HepG2 (cell line): ENCODE results near the gene UBE2S. TPM values are rescaled to one million over a fixed set of nuclear protein-coding genes. Genes with fewer than 3 reads are reported as not detected.

Experiments
- ADNP ChIP-seq: sonication (generic); formaldehyde crosslinking; IDR thresholded peaks from 2 replicates; pipeline ENCODE4 v1.4.0; 2020; ENCODE audit warnings: missing genetic modification reagents
- HOXD1 ChIP-seq: sonication (generic); formaldehyde crosslinking; IDR thresholded peaks from 2 replicates; pipeline ENCODE4 v1.5.0; 2020; ENCODE audit warnings: missing genetic modification reagents
- KLF9 ChIP-seq: IDR thresholded peaks from 2 replicates; pipeline ENCODE4 v1.6.1; 2016; ENCODE audit warnings: low read depth
- NCOA5 ChIP-seq: sonication (generic); formaldehyde crosslinking; IDR thresholded peaks from 2 replicates; pipeline ENCODE4 v1.4.0; 2020; ENCODE audit warnings: missing genetic modification reagents
- SP4 ChIP-seq: sonication (generic); formaldehyde crosslinking; IDR thresholded peaks from 2 replicates; pipeline ENCODE4 v1.8.1; 2023; ENCODE audit warnings: mild to moderate bottlenecking, missing genetic modification reagents
- TAF1 ChIP-seq: sonication (generic); formaldehyde crosslinking; IDR thresholded peaks from 2 replicates; pipeline ENCODE4 v1.4.0; 2020; ENCODE audit warnings: missing genetic modification reagents
- XRCC5 ChIP-seq: fragments of 200-400 bp; formaldehyde crosslinking; optimal IDR thresholded peaks from 2 replicates; pipeline ENCODE3; 2017; ENCODE audit warnings: mild to moderate bottlenecking, low read length
- ZNF207 ChIP-seq: fragments of 450-650 bp; IDR thresholded peaks from 2 replicates; pipeline ENCODE4 v1.6.1; 2016; ENCODE audit warnings: antibody characterized with exemption, borderline replicate concordance
- ZNF670 ChIP-seq: sonication (generic); formaldehyde crosslinking; IDR thresholded peaks from 2 replicates; pipeline ENCODE4 v1.8.0; 2022; ENCODE audit warnings: mild to moderate bottlenecking, missing genetic modification reagents, borderline replicate concordance
- ZNF749 ChIP-seq: sonication (generic); formaldehyde crosslinking; IDR thresholded peaks from 2 replicates; pipeline ENCODE4 v1.8.0; 2022; ENCODE audit warnings: mild to moderate bottlenecking, missing genetic modification reagents, moderate library complexity, borderline replicate concordance
- polyA plus RNA-seq, 8 experiments: library from polyadenylated mRNA; depleted of rRNA in 3 of 8; stranded (reverse) in 7 of 8; unstranded in 1 of 8; fragments of >200 nt; fragmentation: Illumina TruSeq in 4 of 8; extraction: Trizol in 4 of 8; gene quantifications; 2 replicates each; pipeline versions ENCODE4 v1.2.1 to v1.2.3, GENCODE V29; 2011 to 2016; ENCODE audit warnings: low read depth in 4 of 8, missing spikeins in 1 of 8, mixed read lengths in 1 of 8; ENCODE audit not compliant: insufficient read depth in 1 of 8
- total RNA-seq, 5 experiments: library from RNA; depleted of rRNA; stranded (reverse); fragments of >200 nt; fragmentation: Illumina TruSeq; extraction: Trizol; gene quantifications; 2 replicates each; pipeline ENCODE4 v1.2.3, GENCODE V29; 2016; ENCODE audit warnings: low read depth in 1 of 5
- TF ChIP-seq, protein P1 (sequence below): sonication (generic); formaldehyde crosslinking; IDR thresholded peaks from 2 replicates; pipeline ENCODE4 v1.4.0; 2020; ENCODE audit warnings: missing genetic modification reagents, borderline replicate concordance
- TF ChIP-seq, protein P2 (sequence below): sonication (generic); formaldehyde crosslinking; IDR thresholded peaks from 2 replicates; pipeline ENCODE4 v1.5.1; 2020; ENCODE audit warnings: mild to moderate bottlenecking, missing genetic modification reagents, moderate library complexity
- TF ChIP-seq, protein P3 (sequence below): sonication (generic); formaldehyde crosslinking; IDR thresholded peaks from 2 replicates; pipeline ENCODE4; 2020; ENCODE audit warnings: missing genetic modification reagents, mild to moderate bottlenecking, borderline replicate concordance
- TF ChIP-seq, protein P4 (sequence below): sonication (generic); formaldehyde crosslinking; IDR thresholded peaks from 2 replicates; pipeline ENCODE4 v1.9.0; 2021; ENCODE audit warnings: missing genetic modification reagents, borderline replicate concordance

UBE2S gene
- total and polyA plus RNA-seq, 2 of the 13 experiments (the other 11 are each of a cell fraction or from before 2014, with no cell fraction given) = 32.2 to 39.3 TPM

DNA sequence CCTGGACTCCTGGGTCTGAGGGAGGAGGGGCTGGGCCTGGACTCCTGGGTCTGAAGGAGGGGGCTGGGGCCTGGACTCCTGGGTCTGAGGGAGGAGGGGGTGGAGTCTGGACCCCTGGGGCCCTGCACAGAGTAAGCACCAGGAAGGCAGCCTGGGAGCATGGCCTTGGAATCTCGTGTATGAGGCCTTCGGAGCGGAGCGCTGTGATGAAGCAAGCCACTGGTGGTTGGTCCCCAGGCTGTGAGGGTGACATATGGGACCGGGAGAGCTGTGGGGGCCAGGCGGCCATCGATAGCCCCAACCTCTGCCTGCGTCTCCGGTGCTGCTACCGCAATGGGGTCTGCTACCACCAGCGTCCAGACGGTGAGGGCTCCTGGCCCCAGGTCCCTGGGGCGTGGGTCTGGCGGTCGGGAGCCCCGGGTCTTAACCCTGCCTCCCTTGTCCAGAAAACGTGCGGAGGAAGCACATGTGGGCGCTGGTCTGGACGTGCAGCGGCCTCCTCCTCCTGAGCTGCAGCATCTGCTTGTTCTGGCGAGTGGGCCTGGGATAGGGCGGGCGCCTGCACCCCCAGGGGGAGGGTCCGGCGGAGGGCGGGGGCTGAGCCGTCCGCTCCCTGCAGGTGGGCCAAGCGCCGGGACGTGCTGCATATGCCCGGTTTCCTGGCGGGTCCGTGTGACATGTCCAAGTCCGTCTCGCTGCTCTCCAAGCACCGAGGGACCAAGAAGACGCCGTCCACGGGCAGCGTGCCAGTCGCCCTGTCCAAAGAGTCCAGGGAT is 30.0 kb downstream of the UBE2S start (continued):
- TF ChIP-seq, protein P1, sequence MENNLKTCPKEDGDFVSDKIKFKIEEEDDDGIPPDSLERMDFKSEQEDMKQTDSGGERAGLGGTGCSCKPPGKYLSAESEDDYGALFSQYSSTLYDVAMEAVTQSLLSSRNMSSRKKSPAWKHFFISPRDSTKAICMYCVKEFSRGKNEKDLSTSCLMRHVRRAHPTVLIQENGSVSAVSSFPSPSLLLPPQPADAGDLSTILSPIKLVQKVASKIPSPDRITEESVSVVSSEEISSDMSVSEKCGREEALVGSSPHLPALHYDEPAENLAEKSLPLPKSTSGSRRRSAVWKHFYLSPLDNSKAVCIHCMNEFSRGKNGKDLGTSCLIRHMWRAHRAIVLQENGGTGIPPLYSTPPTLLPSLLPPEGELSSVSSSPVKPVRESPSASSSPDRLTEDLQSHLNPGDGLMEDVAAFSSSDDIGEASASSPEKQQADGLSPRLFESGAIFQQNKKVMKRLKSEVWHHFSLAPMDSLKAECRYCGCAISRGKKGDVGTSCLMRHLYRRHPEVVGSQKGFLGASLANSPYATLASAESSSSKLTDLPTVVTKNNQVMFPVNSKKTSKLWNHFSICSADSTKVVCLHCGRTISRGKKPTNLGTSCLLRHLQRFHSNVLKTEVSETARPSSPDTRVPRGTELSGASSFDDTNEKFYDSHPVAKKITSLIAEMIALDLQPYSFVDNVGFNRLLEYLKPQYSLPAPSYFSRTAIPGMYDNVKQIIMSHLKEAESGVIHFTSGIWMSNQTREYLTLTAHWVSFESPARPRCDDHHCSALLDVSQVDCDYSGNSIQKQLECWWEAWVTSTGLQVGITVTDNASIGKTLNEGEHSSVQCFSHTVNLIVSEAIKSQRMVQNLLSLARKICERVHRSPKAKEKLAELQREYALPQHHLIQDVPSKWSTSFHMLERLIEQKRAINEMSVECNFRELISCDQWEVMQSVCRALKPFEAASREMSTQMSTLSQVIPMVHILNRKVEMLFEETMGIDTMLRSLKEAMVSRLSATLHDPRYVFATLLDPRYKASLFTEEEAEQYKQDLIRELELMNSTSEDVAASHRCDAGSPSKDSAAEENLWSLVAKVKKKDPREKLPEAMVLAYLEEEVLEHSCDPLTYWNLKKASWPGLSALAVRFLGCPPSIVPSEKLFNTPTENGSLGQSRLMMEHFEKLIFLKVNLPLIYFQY (CRISPR knock-in tag) = no peak
- no peak for TF ChIP-seq XRCC5
- no peak for TF ChIP-seq ZNF207
- TF ChIP-seq, protein P2, sequence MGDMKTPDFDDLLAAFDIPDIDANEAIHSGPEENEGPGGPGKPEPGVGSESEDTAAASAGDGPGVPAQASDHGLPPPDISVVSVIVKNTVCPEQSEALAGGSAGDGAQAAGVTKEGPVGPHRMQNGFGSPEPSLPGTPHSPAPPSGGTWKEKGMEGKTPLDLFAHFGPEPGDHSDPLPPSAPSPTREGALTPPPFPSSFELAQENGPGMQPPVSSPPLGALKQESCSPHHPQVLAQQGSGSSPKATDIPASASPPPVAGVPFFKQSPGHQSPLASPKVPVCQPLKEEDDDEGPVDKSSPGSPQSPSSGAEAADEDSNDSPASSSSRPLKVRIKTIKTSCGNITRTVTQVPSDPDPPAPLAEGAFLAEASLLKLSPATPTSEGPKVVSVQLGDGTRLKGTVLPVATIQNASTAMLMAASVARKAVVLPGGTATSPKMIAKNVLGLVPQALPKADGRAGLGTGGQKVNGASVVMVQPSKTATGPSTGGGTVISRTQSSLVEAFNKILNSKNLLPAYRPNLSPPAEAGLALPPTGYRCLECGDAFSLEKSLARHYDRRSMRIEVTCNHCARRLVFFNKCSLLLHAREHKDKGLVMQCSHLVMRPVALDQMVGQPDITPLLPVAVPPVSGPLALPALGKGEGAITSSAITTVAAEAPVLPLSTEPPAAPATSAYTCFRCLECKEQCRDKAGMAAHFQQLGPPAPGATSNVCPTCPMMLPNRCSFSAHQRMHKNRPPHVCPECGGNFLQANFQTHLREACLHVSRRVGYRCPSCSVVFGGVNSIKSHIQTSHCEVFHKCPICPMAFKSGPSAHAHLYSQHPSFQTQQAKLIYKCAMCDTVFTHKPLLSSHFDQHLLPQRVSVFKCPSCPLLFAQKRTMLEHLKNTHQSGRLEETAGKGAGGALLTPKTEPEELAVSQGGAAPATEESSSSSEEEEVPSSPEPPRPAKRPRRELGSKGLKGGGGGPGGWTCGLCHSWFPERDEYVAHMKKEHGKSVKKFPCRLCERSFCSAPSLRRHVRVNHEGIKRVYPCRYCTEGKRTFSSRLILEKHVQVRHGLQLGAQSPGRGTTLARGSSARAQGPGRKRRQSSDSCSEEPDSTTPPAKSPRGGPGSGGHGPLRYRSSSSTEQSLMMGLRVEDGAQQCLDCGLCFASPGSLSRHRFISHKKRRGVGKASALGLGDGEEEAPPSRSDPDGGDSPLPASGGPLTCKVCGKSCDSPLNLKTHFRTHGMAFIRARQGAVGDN (CRISPR knock-in tag) = peak; percentile 80
- no peak for TF ChIP-seq KLF9 (CRISPR knock-in tag)
- no peak for TF ChIP-seq ZNF670
- no peak for TF ChIP-seq NCOA5
- TF ChIP-seq SP4 (CRISPR knock-in tag) = peak; percentile 43; the same call in 1 of the 2 replicates
- TF ChIP-seq, protein P3, sequence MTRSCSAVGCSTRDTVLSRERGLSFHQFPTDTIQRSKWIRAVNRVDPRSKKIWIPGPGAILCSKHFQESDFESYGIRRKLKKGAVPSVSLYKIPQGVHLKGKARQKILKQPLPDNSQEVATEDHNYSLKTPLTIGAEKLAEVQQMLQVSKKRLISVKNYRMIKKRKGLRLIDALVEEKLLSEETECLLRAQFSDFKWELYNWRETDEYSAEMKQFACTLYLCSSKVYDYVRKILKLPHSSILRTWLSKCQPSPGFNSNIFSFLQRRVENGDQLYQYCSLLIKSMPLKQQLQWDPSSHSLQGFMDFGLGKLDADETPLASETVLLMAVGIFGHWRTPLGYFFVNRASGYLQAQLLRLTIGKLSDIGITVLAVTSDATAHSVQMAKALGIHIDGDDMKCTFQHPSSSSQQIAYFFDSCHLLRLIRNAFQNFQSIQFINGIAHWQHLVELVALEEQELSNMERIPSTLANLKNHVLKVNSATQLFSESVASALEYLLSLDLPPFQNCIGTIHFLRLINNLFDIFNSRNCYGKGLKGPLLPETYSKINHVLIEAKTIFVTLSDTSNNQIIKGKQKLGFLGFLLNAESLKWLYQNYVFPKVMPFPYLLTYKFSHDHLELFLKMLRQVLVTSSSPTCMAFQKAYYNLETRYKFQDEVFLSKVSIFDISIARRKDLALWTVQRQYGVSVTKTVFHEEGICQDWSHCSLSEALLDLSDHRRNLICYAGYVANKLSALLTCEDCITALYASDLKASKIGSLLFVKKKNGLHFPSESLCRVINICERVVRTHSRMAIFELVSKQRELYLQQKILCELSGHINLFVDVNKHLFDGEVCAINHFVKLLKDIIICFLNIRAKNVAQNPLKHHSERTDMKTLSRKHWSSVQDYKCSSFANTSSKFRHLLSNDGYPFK (CRISPR knock-in tag) = 0 out of 2 replicates have a peak, but pooled peaks have one; percentile 9
- no peak for TF ChIP-seq ZNF749 (CRISPR knock-in tag)
- TF ChIP-seq, protein P4, sequence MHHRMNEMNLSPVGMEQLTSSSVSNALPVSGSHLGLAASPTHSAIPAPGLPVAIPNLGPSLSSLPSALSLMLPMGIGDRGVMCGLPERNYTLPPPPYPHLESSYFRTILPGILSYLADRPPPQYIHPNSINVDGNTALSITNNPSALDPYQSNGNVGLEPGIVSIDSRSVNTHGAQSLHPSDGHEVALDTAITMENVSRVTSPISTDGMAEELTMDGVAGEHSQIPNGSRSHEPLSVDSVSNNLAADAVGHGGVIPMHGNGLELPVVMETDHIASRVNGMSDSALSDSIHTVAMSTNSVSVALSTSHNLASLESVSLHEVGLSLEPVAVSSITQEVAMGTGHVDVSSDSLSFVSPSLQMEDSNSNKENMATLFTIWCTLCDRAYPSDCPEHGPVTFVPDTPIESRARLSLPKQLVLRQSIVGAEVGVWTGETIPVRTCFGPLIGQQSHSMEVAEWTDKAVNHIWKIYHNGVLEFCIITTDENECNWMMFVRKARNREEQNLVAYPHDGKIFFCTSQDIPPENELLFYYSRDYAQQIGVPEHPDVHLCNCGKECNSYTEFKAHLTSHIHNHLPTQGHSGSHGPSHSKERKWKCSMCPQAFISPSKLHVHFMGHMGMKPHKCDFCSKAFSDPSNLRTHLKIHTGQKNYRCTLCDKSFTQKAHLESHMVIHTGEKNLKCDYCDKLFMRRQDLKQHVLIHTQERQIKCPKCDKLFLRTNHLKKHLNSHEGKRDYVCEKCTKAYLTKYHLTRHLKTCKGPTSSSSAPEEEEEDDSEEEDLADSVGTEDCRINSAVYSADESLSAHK (CRISPR knock-in tag) = no peak
- TF ChIP-seq HOXD1 (CRISPR knock-in tag) = no peak
- 0 out of 2 replicates have a peak, but pooled peaks have one; percentile 13 for TF ChIP-seq ADNP (CRISPR knock-in tag)
- 0 out of 2 replicates have a peak, but pooled peaks have one; percentile 14 for TF ChIP-seq TAF1 (CRISPR knock-in tag)
